B cell (primary cell): ENCODE measurements around the gene BMP6.

Experiments used
- CTCF ChIP-seq: fragments of 200-600 bp; IDR thresholded peaks from one replicate; pipeline ENCODE4 v1.8.0; 2022; ENCODE audit warnings: antibody characterized with exemption, mild to moderate bottlenecking
- EZH2 ChIP-seq: IDR thresholded peaks from 2 replicates; pipeline ENCODE4 v1.6.1; 2012; ENCODE audit warnings: borderline replicate concordance, low read depth, mild to moderate bottlenecking, moderate library complexity, low read length; ENCODE audit not compliant: insufficient read depth, poor library complexity, severe bottlenecking

- no peak for TF ChIP-seq CTCF
- TF ChIP-seq EZH2 = no peak
Observed at GRCh38 chr6:7912024-7912423, 186.1 kb downstream of the BMP6 start.
